Right ventricle myocardium inferior (tissue), 1 donor: Measurements from ENCODE around the gene PI4KA. TPM values are rescaled to one million over a fixed set of nuclear protein-coding genes. Genes with fewer than 3 reads are reported as not detected.
"Not testable (repeated sequence)": the region's sequence is repeated elsewhere in the genome, so short reads cannot be mapped to it uniquely, and the experiment has no call there.

ENCODE experiments used
- ATAC-seq: fragments of 200-7000 bp; cut with Tn5 transposase; one replicate; pipeline ENCODE4 v1.9.1; 2020; ENCODE audit warnings: mild to moderate bottlenecking, moderate library complexity
- DNase-seq: peaks from one replicate; pipeline ENCODE4 v3.0.0; 2021; ENCODE audit errors: missing footprints
- intact Hi-C: fragments of 100-400 bp; cut with DNase I; formaldehyde crosslinking; loops from one replicate; pipeline ENCODE4 v1.11.0; 2022
- total RNA-seq: library from RNA; stranded (reverse); fragmentation: NEBNext Ultra II Directional; extraction: Animal tissue kit (Norgen Biotek cat#: 25700); gene quantifications from one replicate; pipeline ENCODE4 v1.2.1, GENCODE V29; 2021
- donor health status: DM: no; HTN: yes; CAD: no; lungs with severe emphysema.

The PI4KA gene
- total RNA-seq, 1 donor from 2014 or later: 46.0 TPM

DNA sequence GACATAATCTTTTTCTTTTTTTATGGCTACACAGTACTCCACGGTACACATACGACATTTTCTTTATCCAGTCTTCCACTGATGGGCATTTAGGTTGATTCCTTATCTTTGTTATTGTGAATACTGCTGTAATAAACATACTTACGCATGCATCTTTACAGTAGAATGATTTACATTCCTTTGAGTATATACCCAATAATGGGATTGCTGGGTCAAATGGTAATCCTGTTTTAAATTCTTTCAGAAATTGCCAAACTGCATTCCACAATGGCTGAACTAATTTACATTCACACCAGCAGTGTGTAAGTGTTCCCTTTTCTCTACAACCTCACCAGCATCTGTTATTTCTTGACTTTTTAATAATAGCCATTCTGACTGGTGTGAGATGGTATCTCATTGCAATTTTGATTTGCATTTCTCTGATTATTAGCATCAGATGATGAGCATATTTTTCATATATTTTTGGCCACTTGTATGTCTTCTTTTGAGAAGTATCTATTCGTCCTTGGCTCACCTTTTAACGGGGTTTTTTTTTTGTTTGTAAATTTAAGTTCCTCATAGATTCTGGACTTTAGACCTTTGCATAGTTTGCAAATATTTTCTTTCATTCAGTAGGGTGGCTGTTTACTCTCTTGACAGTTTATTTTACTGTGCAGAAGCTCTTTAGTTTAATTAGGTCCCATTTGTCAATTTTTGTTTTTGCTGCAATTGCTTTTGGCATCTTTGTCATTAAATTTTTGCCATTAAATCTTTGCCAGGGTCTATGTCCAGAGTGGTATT, 32.0 kb downstream of the PI4KA start:
- DNase-seq, intact Hi-C loops, ATAC-seq: not testable (repeated sequence)

DNA sequence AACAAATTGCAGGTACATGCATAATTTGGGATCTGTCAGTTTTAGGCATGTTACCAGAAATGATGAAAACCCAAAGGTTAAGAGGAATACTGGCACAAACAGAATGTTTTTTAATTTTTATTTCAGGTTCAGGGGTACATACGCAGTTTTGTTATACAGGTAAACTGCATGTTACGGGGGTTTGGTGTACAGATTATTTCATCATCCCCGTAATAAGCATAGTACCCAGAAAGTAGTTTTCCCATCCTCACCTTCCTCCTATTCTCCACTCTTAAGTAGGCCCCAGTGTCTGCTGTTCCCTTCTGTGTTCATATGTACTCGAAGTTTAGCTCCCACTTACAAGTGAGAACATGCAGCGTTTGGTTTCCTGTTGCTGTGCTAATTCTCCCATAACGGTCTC, 33.0 kb downstream of the PI4KA start:
- DNase-seq: no peak
- ATAC-seq: no peak
- intact Hi-C loops: no loop called here

DNA sequence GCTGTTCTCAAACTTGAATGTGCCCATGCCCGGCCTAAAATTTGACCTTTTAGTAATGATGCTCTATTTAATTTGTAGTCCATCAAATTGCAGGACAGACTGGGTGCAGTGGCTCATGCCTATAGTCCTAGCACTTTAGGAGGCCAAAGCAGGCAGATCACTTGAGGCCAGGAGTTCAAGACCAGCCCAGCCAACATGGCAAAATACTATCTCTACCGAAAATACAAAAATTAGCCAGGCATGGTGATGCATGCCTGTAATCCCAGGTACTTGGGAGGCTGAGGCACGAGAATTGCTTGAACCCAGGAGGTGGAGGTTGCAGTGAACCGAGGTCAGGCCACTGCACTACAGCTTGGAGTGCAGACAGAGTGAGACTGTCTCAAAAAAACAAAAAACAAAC, 33.4 kb downstream of the PI4KA start:
- ATAC-seq, DNase-seq, intact Hi-C loops: not testable (repeated sequence)

DNA sequence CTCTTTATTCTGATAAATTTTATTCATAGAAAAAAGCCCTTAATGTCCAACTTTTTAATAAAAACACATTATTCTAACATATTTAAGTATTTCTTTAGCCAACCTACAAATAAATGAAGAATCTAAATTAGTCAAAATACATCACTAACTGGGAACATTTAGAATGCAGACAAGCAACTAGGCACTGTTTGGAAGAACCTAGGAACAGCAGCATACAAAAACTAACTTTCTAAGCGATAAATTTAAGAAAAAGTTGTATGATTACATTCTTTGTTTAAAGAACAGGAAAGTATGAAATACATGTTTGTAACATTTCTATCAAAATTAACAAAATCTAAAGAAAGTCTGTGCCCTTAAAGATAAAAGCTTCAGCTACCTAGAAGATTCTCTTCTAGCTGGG, 35.3 kb downstream of the PI4KA start:
- ATAC-seq: no peak
- intact Hi-C loops: no loop called here
- no peak for DNase-seq

DNA sequence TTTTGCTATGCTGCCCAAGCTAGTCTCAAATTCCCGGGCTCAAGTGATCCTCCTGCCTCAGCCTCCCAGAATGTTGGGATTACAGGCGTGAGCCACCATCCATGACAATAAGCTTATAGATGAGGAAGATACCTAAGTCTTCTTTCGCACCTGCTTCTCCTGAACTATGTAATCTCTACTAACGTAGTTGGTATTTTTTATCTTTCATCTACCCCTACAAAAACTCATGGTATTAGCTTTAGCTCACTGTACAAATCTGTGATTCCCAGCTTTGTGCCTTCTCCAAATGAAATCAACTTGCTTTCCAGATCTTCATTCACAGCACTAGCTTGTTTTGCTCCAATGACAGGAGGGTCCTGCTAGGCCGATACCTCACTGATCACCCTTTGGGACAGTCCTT, 36.4 kb downstream of the PI4KA start:
- intact Hi-C loops: no loop called here
- ATAC-seq (no peak), DNase-seq (no peak)

DNA sequence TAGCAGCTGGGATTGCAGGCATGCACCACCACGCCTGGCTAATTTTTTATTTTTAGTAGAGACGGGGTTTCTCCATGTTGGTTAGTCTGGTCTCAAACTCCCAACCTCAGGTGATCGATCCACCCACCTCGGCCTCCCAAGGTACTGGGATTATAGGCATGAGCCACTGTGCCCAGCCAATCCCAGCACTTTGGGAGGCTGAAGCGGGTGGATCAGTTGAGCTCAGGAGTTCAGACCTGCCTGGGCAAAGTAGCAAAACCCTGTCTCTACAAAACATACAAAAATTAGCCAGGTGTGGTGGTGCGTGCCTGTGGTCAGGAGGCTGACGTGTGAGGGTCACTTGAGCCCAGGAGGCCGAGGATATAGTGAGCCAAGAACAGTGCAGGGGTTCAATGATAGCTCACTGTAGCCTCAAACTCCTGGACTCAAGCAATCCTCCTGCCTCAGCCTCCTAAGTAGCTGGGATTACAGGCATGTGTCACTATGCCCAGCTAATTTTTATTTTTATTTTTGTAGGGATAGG, 36.8 kb downstream of the PI4KA start:
- intact Hi-C loops, DNase-seq, ATAC-seq: not testable (repeated sequence)

DNA sequence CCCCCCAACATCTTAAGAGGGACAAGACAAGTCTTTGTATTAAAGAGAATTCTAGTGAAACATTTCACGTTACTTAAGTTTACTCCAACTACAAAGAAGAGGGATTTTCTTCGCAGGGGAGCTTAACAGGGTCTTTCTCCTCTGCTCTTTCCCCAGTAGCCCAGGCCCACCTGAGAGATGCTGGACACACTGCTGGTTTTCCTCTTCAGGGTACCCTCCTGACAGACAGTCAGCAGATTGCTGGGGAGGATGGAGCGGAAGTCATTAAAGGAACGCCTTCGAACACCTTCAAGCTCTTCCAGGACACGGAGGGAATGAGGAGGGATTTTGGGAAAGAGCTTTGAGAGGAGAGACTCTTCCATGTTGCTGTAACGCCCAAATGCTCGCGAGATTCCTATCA, 39.1 kb downstream of the PI4KA start:
- intact Hi-C loops: no loop called here
- ATAC-seq (no peak), DNase-seq (no peak)

DNA sequence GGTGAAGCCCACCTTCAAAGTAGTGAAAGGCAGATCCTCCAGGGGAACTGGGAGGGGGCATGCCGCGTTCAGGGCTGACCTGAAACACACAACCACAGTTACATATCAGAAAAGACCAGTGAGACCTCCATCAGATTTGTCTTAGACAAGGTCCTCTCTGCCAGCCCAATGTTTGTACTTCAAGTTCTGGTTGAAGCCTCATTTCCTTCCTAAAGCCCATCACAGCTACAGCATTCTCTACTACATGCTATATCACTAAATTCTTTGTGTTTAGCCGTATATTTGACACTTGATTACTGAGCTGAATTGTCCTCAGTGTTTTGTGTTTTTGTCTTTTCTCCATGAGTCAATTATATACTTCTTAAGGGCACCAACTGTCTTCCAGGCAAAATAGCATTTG, 40.1 kb downstream of the PI4KA start:
- no peak for ATAC-seq
- no peak for DNase-seq
- intact Hi-C loops: no loop called here

DNA sequence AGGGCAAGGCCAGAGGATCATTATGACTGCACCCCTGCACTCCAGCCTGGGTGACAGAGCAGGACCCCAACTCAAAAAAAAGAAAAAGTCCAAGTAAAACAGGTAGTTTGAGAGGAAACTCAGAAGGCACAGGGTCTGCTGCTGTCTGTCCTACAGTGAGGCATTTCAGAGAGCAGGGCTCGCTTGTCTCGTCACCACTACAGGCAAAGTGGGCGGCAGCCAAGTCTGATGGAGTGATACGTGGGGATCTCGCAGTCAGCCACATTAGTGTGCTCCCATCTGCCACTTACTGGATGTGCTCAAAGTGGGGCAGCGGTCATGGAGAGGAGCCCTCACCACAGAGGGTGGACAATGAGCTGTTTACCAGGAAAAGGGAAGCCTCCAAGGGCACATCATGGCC, 42.1 kb downstream of the PI4KA start:
- intact Hi-C loops: no loop called here
- no peak for ATAC-seq
- no peak for DNase-seq

DNA sequence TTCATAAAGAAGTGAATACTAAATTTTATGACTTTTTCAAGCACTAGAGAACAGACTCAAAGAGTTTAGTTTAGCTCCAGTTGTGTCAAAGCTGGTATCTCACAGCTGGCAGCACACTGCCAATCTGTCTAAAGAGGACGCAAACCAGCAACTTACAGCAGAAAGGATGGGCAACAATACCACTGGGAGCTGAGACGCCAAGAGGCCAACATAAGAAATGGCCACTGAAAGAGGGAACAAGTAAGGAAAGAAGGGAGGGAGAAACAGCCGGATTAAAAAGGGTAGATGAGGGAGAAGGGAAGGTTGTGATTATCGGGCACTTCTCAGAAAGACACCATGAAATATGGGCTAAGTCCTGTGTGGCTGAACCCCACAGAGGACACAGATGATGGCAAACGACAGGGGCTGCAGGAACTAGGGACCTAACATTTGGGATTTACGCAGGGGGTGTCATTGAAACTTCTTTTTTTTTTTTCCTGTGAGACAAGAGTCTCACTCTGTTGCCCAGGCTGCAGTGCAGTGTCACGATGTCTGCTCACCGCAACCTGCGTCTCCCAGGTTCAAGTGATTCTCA, 43.0 kb downstream of the PI4KA start:
- DNase-seq (no peak), ATAC-seq (no peak)
- intact Hi-C loops: no loop called here

DNA sequence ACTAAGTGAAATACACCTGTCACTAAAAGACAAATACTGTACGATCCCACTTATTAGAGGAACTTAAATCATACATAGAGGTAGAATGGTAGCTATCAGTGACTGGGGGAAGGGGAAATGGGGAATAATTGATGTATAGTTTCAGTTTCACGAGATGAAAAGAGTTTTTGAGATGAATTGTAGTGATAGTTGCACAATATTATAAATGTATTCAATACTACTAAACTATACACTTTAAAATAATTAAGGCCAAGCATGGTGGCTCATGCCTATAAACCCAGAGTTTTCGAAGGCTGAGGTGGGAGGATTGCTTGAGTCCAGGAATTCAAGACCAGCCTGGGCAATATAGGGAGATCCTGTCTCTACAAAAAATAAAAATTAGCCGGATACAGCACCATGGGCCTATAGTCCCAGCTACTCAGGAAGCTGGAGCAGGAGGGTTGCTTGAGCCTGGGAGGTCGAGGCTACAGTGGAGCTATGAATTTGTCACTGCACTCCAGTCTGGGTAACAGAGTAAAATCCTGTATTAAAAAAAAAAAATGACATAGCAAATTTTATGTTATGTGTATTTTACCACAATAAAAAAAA, 44.3 kb downstream of the PI4KA start:
- intact Hi-C loops: no loop called here
- no peak for DNase-seq
- no peak for ATAC-seq

DNA sequence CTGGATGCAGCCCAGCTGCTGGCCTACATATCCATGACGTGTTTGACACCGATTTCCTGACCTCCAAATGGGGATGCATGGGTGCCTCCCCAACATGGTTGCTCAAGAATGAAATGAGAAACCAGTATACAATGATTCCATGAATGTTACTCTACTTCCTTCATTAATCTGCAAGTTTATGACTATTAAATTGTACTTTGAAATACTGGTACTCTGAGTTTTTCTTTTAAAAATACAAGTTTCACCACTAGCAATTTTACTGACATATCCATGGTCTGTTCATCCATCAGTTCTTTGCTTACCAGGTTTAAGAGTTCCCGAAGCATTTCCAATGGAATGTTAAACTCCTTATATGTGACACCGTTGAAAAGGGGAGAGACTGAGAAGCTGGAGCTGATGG, 45.6 kb downstream of the PI4KA start:
- intact Hi-C loops: no loop called here

DNA sequence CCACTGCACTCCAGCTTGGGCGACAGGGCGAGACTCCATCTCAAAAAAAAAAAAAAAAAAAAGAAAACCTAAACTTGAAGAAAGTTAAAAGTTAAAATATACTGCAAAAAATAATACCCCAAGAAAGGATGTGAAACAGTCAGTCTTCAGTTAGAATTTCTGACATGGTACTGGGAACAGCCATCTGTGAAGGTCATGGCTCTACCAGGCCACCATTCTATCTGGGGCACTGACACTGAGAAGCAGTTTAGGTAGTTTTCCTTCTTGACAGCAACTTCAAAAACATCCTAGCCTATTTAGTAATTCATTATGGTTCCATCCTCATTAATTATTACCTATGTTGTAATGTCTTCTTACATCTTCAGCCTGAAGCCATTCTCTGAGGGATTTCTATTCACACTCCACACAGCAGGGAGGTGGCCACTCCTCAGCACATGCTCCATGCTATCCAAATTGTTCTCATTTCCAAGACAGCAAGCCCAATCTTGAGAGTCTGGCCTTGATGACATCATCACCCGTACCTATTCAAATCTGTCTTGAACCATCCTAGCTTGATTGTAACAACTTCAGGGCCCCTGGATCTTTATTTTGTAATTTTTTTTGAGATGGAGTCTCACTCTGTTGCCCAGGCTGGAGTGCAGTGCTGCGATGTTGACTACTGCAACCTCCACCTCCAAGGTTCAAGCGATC, 46.5 kb downstream of the PI4KA start:
- DNase-seq (no peak), ATAC-seq (no peak)
- intact Hi-C loops: no loop called here

More for the DNA sequence above, 45.6 kb downstream of the PI4KA start:
- DNase-seq (no peak), ATAC-seq (no peak)

DNA sequence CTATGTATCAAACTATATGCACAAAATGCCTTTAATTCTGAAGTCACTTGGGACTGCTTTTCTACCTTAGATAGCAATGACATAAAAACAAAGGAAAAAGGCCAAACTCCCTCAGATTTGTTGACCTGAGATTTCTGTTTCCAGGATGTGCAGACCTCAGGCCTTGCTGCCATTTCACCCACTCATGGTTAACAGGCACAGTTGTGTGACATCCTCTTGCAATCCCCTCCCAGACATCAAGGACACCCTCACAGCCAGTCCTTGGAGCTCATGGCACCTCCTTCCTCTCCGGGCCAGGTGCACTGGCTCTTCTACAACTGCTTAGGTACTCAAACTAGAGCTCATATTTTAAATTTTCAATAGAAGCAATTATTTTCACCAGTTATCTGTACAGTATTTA, 47.4 kb downstream of the PI4KA start:
- ATAC-seq: no peak
- no peak for DNase-seq
- intact Hi-C loops: no loop called here

DNA sequence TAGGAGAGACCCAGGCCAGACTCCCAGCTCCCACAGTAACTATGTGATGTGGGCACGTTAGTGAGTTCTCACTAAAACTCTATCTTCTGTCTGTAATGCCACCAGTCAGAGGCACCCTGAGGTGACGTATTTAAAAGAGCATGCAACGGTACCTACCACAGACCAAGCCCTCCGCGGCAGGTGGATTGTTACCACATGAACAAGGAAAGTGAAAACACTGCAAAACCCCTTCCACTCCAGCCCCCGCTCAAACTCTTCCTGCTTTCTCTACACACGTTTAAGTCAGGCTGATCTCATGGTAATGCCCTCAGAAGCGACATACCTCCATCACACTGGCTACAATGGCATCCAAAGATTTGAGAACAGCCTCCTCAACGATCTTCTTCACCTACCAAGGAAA, 48.0 kb downstream of the PI4KA start:
- intact Hi-C loops: no loop called here
- DNase-seq (no peak), ATAC-seq (no peak)

DNA sequence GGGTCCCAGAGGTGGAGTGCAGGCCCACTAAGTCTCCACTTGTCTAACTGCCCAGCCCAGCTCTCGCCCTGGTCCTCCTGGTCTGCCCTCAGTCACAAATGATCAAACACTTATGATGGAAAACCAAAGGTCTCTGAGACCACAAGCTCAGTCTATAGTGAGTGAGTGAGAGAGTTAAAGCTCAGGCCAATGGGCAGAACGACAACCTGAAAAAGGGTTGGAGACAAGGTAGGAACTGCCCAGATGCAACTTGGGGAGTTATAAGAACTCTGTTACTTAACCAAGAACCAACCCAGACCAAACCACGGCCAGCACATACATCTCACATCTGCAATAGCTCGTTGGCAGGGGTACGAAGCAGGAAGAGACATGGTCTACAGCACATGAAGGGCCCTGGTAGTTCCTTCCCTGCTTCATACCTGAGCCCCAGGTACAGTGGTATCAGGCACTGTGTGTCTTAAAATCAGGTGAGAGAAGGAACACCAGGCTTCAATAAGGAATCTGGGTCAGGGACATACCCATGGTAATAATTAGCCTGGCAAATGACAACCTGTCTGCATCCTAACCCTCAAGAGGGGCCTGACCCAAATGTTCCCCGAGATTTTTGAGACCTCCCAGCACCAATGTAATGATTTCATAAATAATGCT, 48.9 kb downstream of the PI4KA start:
- no peak for ATAC-seq
- intact Hi-C loops: no loop called here
- no peak for DNase-seq

DNA sequence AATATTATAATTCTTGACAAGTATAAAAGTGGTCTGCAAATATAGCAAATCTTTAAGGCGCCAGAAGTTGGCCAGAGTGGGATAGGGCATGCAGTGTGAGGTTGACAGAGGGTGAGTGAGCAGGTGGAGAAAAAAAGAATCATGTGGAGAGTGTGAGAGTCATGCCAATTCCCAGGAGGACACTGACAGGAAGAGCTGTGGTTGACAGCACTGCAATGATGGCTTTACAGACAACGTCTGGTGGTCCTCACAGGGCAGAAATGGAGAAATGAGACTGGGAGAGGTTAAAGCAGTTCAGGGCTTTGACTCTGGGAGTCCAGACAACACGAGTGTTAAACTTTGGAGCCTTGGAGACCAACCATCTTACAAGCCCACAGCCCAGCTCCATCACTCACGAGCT, 49.8 kb downstream of the PI4KA start:
- intact Hi-C loops: no loop called here
- no peak for ATAC-seq
- DNase-seq: no peak

DNA sequence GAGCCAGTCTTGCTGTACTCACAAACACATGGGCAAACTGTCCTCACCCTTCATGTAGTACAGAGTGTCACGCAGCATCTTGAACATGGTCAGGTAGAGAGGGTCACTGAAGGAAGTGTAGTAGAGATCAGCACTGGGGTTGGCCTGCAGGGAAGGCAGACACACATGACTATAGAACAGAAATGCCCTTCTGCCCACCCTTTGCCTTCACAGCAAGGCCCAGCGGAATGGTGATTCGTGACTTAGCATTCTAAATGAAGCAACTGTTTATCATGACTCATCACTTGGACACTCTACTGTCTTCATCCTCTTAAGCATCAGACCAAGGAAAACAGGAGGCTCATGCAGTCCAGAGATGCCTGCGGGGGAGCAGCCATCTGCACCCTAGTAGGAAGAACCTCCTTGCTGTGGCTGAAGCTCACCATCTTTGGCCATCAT, 51.3 kb downstream of the PI4KA start:
- ATAC-seq: no peak
- intact Hi-C loops: no loop called here
- DNase-seq: no peak

DNA sequence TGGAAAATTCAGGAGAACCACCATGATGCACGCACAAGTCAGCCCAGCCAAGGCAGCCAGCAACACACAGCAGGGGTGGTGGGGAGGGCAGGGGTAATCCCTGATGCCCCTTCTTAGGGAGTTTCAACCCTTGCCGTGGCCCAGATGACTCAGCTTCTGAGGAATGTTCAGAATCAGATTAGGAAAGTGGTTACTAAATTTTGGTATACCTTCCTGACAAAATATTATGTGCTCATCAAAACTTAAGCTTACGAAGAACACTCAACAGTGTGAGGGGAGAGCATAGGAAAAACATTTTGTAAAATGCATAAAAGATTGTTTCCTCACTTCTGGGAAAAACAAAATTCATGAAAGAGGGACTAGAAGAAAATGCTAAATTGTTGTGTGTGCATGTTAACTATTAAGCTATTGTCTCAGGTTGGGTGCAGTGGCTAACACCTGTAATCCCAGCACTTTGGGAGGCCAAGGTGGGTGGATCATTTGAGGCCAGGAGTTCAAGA, 52.6 kb downstream of the PI4KA start:
- ATAC-seq (no peak), DNase-seq (no peak)
- intact Hi-C loops: no loop called here
